ENCODE results near the gene FANCL. TPM values are rescaled to one million over a fixed set of nuclear protein-coding genes. Genes with fewer than 3 reads are reported as not detected.

Gene FANCL
- total and polyA plus RNA-seq, 11 donors, result 6.3 to 17.5 (median 9.8) TPM

- Histone ChIP-seq H3K27ac (peak overlapping the region in 11 of 12 donors; percentile 68 to 86 (median 81)), H3K4me1 (peaks cover 0 to 22% (median 9%) of the 10 kb centered on the region in 12 donors), H3K9me3 (no peaks in the 10 kb centered on the region), H3K4me3 (peak overlapping the region; percentile 66 to 96 (median 88)), H3K36me3 (no peaks in the 10 kb centered on the region), H3K27me3 (no peaks in the 10 kb centered on the region)
- WGBS, 4 donors, result 12 to 38% (median 25%) methylated on average over 2 of the region's 2 CpGs
- DNase-seq, result no peak
- no peak for ATAC-seq
- TF ChIP-seq CTCF (IDR thresholded peaks at IDR 0.05), result no peak
- TF ChIP-seq POLR2A (IDR thresholded peaks at IDR 0.05), result no peak
- intact Hi-C loops (cut with DNase I), result loop anchor here in 4 of 10 donors (5.0 to 10.0 kb wide), 4 partner anchors 187 to 337 kb away; partner anchors contain the start of gene VRK2 (in 2 of the 4)
Measured at GRCh38 chr2:58241546-58241864, 380 bp upstream of the FANCL start.

DNA sequence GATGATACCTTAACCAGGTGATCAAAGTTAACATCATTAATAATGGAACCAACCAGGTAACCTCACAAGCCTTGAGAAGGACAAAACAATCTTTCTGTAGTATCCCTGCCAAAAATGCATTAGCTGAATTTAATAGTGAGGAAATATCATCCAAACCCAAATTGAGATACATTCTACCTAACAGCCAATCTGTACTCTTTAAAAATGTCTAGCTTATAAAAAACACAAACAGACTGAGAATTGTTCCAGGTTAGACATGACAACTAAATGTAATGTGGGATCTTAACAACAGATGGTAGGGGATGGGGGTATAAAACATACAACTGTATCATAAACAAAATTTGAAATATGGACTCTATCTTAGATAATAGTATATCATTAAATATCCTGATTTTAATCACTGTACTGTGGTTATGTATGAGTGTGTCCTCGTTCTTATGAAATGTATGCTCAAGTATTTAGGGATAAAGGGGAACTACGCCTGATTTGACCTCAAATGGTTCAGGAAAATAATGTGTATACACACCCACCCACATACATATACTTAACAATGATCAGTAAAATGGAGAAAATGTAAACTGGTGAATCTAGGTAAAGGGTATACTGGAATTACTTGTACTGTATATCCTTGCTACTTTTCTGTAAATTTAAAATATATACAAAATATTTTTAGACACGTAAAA, 1.7 kb downstream of the FANCL start:
- no peak for ATAC-seq
- H3K9me3 ChIP-seq, result peaks cover 0 to 5% (median 0%) of the 10 kb centered on the region in 12 donors
- no peak for DNase-seq
- H3K4me3 ChIP-seq, result no peak overlapping the region
- H3K4me1 ChIP-seq, result peaks cover 0 to 22% (median 9%) of the 10 kb centered on the region in 12 donors
- WGBS, 4 donors, result 84 to 90% (median 89%) methylated on average over 3 of the region's 3 CpGs
- TF ChIP-seq POLR2A (IDR thresholded peaks at IDR 0.05) (no peak), CTCF (IDR thresholded peaks at IDR 0.05) (no peak)
- H3K27me3 ChIP-seq, result no peaks in the 10 kb centered on the region
- H3K36me3 ChIP-seq, result no peaks in the 10 kb centered on the region
- intact Hi-C loops (cut with DNase I), result no loop called here
- no peak overlapping the region for H3K27ac ChIP-seq

DNA sequence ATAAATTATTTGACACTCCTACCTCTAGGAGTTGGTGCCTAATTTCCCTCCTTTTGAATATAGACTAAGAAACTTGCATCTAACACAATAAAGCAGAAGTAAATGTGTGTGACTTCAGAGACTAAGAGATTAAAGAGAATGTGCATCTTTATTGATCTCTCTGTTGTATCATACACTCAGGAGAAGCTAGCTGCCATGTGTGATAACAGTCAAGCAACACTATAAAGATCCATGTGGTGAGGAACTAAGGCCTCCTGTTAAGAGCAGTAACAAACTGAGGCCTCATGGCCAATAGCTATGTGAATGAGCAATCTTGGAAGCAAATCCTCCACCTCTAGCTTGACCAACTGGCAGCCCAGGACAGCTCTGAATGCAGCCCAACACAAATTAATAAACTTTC, 3.4 kb downstream of the FANCL start:
- H3K27me3 ChIP-seq, result no peaks in the 10 kb centered on the region
- no peak for ATAC-seq
- no peak for DNase-seq
- H3K9me3 ChIP-seq, result peaks cover 0 to 5% (median 0%) of the 10 kb centered on the region in 12 donors
- H3K4me3 ChIP-seq, result no peak overlapping the region
- H3K27ac ChIP-seq, result no peak overlapping the region
- H3K4me1 ChIP-seq, result peaks cover 0 to 28% (median 9%) of the 10 kb centered on the region in 12 donors
- intact Hi-C loops (cut with DNase I), result no loop called here
- no peaks in the 10 kb centered on the region for H3K36me3 ChIP-seq
- TF ChIP-seq POLR2A (IDR thresholded peaks at IDR 0.05) (no peak), CTCF (IDR thresholded peaks at IDR 0.05) (no peak)

- no peak for TF ChIP-seq CTCF (IDR thresholded peaks at IDR 0.05)
- no peak for TF ChIP-seq POLR2A (IDR thresholded peaks at IDR 0.05)
- Histone ChIP-seq H3K27ac (no peak overlapping the region), H3K9me3 (peaks cover 0 to 5% (median 0%) of the 10 kb centered on the region in 12 donors), H3K4me1 (peaks cover 0 to 24% (median 7%) of the 10 kb centered on the region in 12 donors), H3K4me3 (no peak overlapping the region), H3K36me3 (no peaks in the 10 kb centered on the region), H3K27me3 (no peaks in the 10 kb centered on the region)
- ATAC-seq, result no peak
- no peak for DNase-seq
- intact Hi-C loops (cut with DNase I), result no loop called here
- 95 to 98% (median 97%) methylated on average over 2 of the region's 2 CpGs for WGBS, 4 donors
Measured at GRCh38 chr2:58235984-58236383, 5.1 kb downstream of the FANCL start.

Data from heart left ventricle (tissue), 16 donors.